ENCODE data around the gene TECPR1.

TECPR1 gene

DNA sequence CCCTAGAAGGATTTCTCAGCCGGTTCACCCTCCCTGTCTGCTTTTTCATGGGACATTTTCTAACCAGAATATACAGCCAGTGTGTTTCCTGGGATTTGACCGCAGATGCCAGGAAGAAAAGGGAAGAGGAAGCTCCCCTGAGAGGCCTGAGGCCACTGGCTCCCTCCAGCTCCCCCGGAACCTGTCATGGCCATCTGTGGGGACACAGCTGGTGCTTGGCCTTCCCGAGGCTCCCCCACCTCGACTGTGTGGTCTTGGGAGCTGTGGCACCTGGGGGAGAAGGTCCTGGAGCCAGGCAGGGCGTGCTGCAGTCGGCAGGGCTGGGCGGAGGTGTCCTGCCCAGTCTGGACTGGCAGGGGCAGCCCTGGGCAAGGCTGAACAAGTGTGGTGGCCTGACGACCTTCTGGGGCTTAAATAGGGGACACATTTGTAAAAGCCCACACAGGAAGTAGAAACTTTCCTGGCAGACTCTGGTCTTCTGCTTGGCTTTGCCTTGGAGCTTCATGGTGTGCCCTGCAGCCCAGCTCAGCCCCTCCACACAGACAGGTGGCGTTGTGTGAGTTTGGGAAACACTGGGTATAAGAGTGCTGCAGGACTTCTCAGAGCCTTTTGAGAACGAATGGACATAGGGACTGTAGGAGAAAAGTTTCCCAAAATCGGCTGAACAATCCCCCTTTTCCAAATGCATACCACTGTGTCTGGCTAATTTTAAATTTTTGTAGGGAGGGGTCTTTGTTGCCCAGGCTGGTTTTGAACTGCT lies 36.2 kb upstream of the TECPR1 start:
- H3K4me2 ChIP-seq, result no peak overlapping the region
- peaks cover under 1% of the 10 kb centered on the region; the same call in 1 of the 2 replicates for H3K79me2 ChIP-seq (ENCODE audit: insufficient read depth, low read depth)
- H4K20me1 ChIP-seq (ENCODE audit: insufficient read depth), result no peaks in the 10 kb centered on the region; the same call in 1 of the 2 replicates
- no peaks in the 10 kb centered on the region for H3K27me3 ChIP-seq (ENCODE audit: insufficient read depth, low read depth)
- no peak overlapping the region for H3K27ac ChIP-seq
- H3K36me3 ChIP-seq (ENCODE audit: insufficient read depth), result no peaks in the 10 kb centered on the region
- peaks cover 43% of the 10 kb centered on the region for H3K4me1 ChIP-seq (ENCODE audit: low read depth, poor library complexity, severe bottlenecking)
- no peak overlapping the region for H2AFZ ChIP-seq (ENCODE audit: low read depth)
- no peak for TF ChIP-seq CTCF (conservative IDR thresholded peaks at IDR 0.05; ENCODE audit: low read depth, low read length)
- no peak overlapping the region for H3K9ac ChIP-seq
- H3K4me3 ChIP-seq (IDR thresholded peaks at IDR 0.05; ENCODE audit: insufficient read depth, low read depth, low read length), result no peak overlapping the region

GRCh38 chr7:98287486-98287959 lies 35.5 kb upstream of the TECPR1 start:
- no peaks in the 10 kb centered on the region for H4K20me1 ChIP-seq (ENCODE audit: insufficient read depth)
- H3K36me3 ChIP-seq (ENCODE audit: insufficient read depth), result no peaks in the 10 kb centered on the region
- H2AFZ ChIP-seq (ENCODE audit: low read depth), result no peak overlapping the region
- H3K9ac ChIP-seq, result no peak overlapping the region
- H3K79me2 ChIP-seq (ENCODE audit: insufficient read depth, low read depth), result peaks cover 8% of the 10 kb centered on the region
- H3K4me2 ChIP-seq, result no peak overlapping the region
- no peak overlapping the region for H3K4me3 ChIP-seq (IDR thresholded peaks at IDR 0.05; ENCODE audit: insufficient read depth, low read depth, low read length)
- no peak for TF ChIP-seq CTCF (conservative IDR thresholded peaks at IDR 0.05; ENCODE audit: low read depth, low read length)
- H3K27ac ChIP-seq, result no peak overlapping the region
- no peaks in the 10 kb centered on the region for H3K27me3 ChIP-seq (ENCODE audit: insufficient read depth, low read depth)
- peaks cover 50% of the 10 kb centered on the region for H3K4me1 ChIP-seq (ENCODE audit: low read depth, poor library complexity, severe bottlenecking)

- no peak overlapping the region for H3K4me3 ChIP-seq (IDR thresholded peaks at IDR 0.05; ENCODE audit: insufficient read depth, low read depth, low read length)
- no peaks in the 10 kb centered on the region for H3K27me3 ChIP-seq (ENCODE audit: insufficient read depth, low read depth)
- H3K9ac ChIP-seq, result no peak overlapping the region
- H3K79me2 ChIP-seq (ENCODE audit: insufficient read depth, low read depth), result peaks cover 13% of the 10 kb centered on the region
- H3K36me3 ChIP-seq (ENCODE audit: insufficient read depth), result no peaks in the 10 kb centered on the region
- H2AFZ ChIP-seq (ENCODE audit: low read depth), result no peak overlapping the region
- no peak overlapping the region for H3K27ac ChIP-seq
- no peak overlapping the region for H3K4me2 ChIP-seq
- H4K20me1 ChIP-seq (ENCODE audit: insufficient read depth), result no peaks in the 10 kb centered on the region
- TF ChIP-seq CTCF (conservative IDR thresholded peaks at IDR 0.05; ENCODE audit: low read depth, low read length), result no peak
- peaks cover 53% of the 10 kb centered on the region for H3K4me1 ChIP-seq (ENCODE audit: low read depth, poor library complexity, severe bottlenecking)
These were observed 34.9 kb upstream of the TECPR1 start for GRCh38 chr7:98286701-98287485.

- H4K20me1 ChIP-seq (ENCODE audit: insufficient read depth), result no peaks in the 10 kb centered on the region
- H3K27ac ChIP-seq, result no peak overlapping the region
- peaks cover 13% of the 10 kb centered on the region for H3K79me2 ChIP-seq (ENCODE audit: insufficient read depth, low read depth)
- TF ChIP-seq CTCF (conservative IDR thresholded peaks at IDR 0.05; ENCODE audit: low read depth, low read length), result no peak
- no peaks in the 10 kb centered on the region for H3K27me3 ChIP-seq (ENCODE audit: insufficient read depth, low read depth)
- H3K4me3 ChIP-seq (IDR thresholded peaks at IDR 0.05; ENCODE audit: insufficient read depth, low read depth, low read length), result no peak overlapping the region
- H3K36me3 ChIP-seq (ENCODE audit: insufficient read depth), result no peaks in the 10 kb centered on the region
- H3K9ac ChIP-seq, result no peak overlapping the region
- peaks cover 49% of the 10 kb centered on the region for H3K4me1 ChIP-seq (ENCODE audit: low read depth, poor library complexity, severe bottlenecking)
- no peak overlapping the region for H2AFZ ChIP-seq (ENCODE audit: low read depth)
- no peak overlapping the region for H3K4me2 ChIP-seq
These were observed 34.1 kb upstream of the TECPR1 start for GRCh38 chr7:98286093-98286539.
